ENCODE data around the gene AKAP13. TPM values are rescaled to one million over a fixed set of nuclear protein-coding genes. Genes with fewer than 3 reads are reported as not detected.

Gene AKAP13
- total RNA-seq, 4 donors from 2014 or later, result 131 to 265 (median 224) TPM

- TF ChIP-seq CTCF (IDR thresholded peaks at IDR 0.05; ENCODE audit: low read depth), result no peak
These were observed 346.1 kb downstream of the AKAP13 start for GRCh38 chr15:85726454-85726853.

GRCh38 chr15:85727068-85727467, 346.7 kb downstream of the AKAP13 start:
- TF ChIP-seq CTCF (IDR thresholded peaks at IDR 0.05; ENCODE audit: low read depth), result no peak

- TF ChIP-seq CTCF (IDR thresholded peaks at IDR 0.05; ENCODE audit: low read depth), result no peak
These were observed 349.8 kb downstream of the AKAP13 start for GRCh38 chr15:85730001-85730820.

- no peak for TF ChIP-seq CTCF (IDR thresholded peaks at IDR 0.05; ENCODE audit: low read depth)
These were observed 353.0 kb downstream of the AKAP13 start for GRCh38 chr15:85733416-85733815.

GRCh38 chr15:85737061-85737460, 356.7 kb downstream of the AKAP13 start:
- no peak for TF ChIP-seq CTCF (IDR thresholded peaks at IDR 0.05; ENCODE audit: low read depth)

GRCh38 chr15:85741021-85741421, 360.6 kb downstream of the AKAP13 start:
- no peak for TF ChIP-seq CTCF (IDR thresholded peaks at IDR 0.05; ENCODE audit: low read depth)

- TF ChIP-seq CTCF (IDR thresholded peaks at IDR 0.05; ENCODE audit: low read depth), result no peak
These were observed 361.3 kb downstream of the AKAP13 start for GRCh38 chr15:85741662-85742061.
